OCI-LY3 (cell line): ENCODE results near the gene CLEC2D.

Source experiments
- EZH2phosphoT487 ChIP-seq: fragments of 200-600 bp; shearing (Covaris generic); IDR thresholded peaks from 2 replicates; pipeline ENCODE4 v1.6.1; 2018; ENCODE audit warnings: antibody characterized with exemption, mixed run types, low read depth
- TF ChIP-seq, protein P1 (sequence below): fragments of 200-600, 300-600 bp; sonication (generic); IDR thresholded peaks from 2 replicates; pipeline ENCODE4 v1.5.1; 2014; ENCODE audit warnings: antibody characterized with exemption, low read length, low read depth

DNA sequence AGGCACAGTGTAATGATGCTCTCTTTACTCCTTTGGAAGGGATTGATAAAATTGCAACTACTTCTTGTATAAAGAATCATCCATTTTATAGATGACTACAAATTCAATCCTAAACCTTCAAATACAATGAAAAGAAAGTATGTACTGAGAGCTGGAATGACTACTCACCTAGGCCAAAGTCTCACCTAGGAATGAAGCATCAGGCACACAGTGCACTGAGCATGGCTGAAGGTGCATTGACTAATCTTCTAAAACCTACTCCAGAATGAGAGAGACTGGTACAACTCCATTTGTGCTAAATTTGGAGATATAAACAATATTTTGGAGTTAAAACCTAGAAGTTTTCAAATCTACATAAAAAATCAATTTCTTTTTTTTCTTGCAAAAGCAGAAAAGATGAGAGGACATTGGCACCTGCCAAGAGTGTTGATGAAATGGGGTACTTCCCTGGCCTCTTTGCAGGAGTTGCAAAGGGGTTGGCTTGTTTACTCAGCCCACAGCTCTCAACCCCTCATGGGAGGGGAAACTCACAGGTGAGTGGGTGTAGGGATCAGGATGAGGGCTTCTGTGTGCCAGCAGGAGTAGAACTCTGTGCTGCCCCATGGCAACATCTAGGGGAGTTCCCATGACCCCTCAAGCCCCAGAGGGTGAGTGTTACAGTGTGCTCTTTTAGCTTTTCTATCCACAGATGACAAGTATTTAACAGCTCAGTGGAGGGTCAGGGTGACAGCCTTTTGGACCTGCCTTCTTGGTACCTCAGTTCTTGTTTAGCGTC is 32.1 kb downstream of the CLEC2D start:
- TF ChIP-seq, protein P1, sequence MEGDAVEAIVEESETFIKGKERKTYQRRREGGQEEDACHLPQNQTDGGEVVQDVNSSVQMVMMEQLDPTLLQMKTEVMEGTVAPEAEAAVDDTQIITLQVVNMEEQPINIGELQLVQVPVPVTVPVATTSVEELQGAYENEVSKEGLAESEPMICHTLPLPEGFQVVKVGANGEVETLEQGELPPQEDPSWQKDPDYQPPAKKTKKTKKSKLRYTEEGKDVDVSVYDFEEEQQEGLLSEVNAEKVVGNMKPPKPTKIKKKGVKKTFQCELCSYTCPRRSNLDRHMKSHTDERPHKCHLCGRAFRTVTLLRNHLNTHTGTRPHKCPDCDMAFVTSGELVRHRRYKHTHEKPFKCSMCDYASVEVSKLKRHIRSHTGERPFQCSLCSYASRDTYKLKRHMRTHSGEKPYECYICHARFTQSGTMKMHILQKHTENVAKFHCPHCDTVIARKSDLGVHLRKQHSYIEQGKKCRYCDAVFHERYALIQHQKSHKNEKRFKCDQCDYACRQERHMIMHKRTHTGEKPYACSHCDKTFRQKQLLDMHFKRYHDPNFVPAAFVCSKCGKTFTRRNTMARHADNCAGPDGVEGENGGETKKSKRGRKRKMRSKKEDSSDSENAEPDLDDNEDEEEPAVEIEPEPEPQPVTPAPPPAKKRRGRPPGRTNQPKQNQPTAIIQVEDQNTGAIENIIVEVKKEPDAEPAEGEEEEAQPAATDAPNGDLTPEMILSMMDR, result no peak
- TF ChIP-seq EZH2phosphoT487, result no peak
